ENCODE measurements around the gene OR52E2. TPM values are rescaled to one million over a fixed set of nuclear protein-coding genes. Genes with fewer than 3 reads are reported as not detected.

OR52E2 gene
- polyA plus RNA-seq, 1 of the 3 experiments (the other 2 are of a cell fraction): not detected

GRCh38 chr11:5013012-5013411 is 46.4 kb downstream of the OR52E2 start:
- Histone ChIP-seq H3K4me2 (no peak overlapping the region), H3K9ac (no peak overlapping the region), H4K20me1 (ENCODE audit: insufficient read depth) (no peaks in the 10 kb centered on the region), H3K36me3 (replicated peaks in 1 of 2; ENCODE audit: control insufficient read depth in 1 of 2, insufficient read depth in 2 of 2, low read length in 1 of 2) (no peaks in the 10 kb centered on the region), H3K27ac (ENCODE audit: low read depth in 2 of 2, low read length in 1 of 2) (no peak overlapping the region), H3K9me3 (no peaks in the 10 kb centered on the region), H2AFZ (ENCODE audit: low read depth) (no peak overlapping the region), H3K4me1 (ENCODE audit: control insufficient read depth in 1 of 2, insufficient read depth in 2 of 2, low read depth in 1 of 2, low read length in 1 of 2) (no peaks in the 10 kb centered on the region), H3K4me3 (ENCODE audit: low read depth in 2 of 2, low read length in 1 of 2) (no peak overlapping the region), H3F3A (replicated peaks; ENCODE audit: insufficient read depth) (no peaks in the 10 kb centered on the region), H3K27me3 (ENCODE audit: insufficient read depth) (no peaks in the 10 kb centered on the region), H3K9me2 (no peaks in the 10 kb centered on the region), H3K79me2 (ENCODE audit: insufficient read depth) (no peaks in the 10 kb centered on the region)
- no peak for DNase-seq
- 0% methylated on average over 1 of the region's 1 CpG for WGBS (ENCODE audit: low lambda C conversion rate)
- ChIA-PET POLR2A (no interaction called here), CTCF (no interaction called here)
- TF ChIP-seq CHD2 (IDR thresholded peaks at IDR 0.05; ENCODE audit: low read length, partially characterized antibody): no peak
- TF ChIP-seq GATA2 (CRISPR knock-in tag; IDR thresholded peaks at IDR 0.05): no peak
- TF ChIP-seq POLR2AphosphoS5 (IDR thresholded peaks at IDR 0.05; ENCODE audit: low read depth, low read length): no peak
- TF ChIP-seq RFX5 (IDR thresholded peaks at IDR 0.05; ENCODE audit: low read length): no peak
- TF ChIP-seq NFIC (IDR thresholded peaks at IDR 0.05; ENCODE audit: borderline replicate concordance): no peak
- no peak for TF ChIP-seq REST (IDR thresholded peaks at IDR 0.05; ENCODE audit: low read depth, low read length)
- TF ChIP-seq PBX3 (IDR thresholded peaks at IDR 0.05): no peak
- TF ChIP-seq ELF1 (IDR thresholded peaks at IDR 0.05): no peak
- TF ChIP-seq FOSL2 (IDR thresholded peaks at IDR 0.05; ENCODE audit: borderline replicate concordance, low read depth): no peak
- TF ChIP-seq GABPA (IDR thresholded peaks at IDR 0.05; ENCODE audit: low read depth): no peak
- no peak for TF ChIP-seq TCF12 (IDR thresholded peaks at IDR 0.05)
- TF ChIP-seq RXRA (IDR thresholded peaks at IDR 0.05; ENCODE audit: borderline replicate concordance, low read depth): no peak
- TF ChIP-seq SMC3 (IDR thresholded peaks at IDR 0.05; ENCODE audit: low read depth, low read length): no peak
- no peak for TF ChIP-seq TAF1 (IDR thresholded peaks at IDR 0.05; ENCODE audit: borderline replicate concordance, low read depth, low read length)
- no peak for TF ChIP-seq ZBTB33 (IDR thresholded peaks at IDR 0.05; ENCODE audit: borderline replicate concordance, low read depth)
- no peak for TF ChIP-seq SIN3A (IDR thresholded peaks at IDR 0.05; ENCODE audit: borderline replicate concordance, low read depth, low read length)
- TF ChIP-seq USF2 (IDR thresholded peaks at IDR 0.05; ENCODE audit: borderline replicate concordance, low read depth, low read length): no peak
